Stomach (tissue), 4 donors: ENCODE data around the gene FER1L5.

Experiments
- EP300 ChIP-seq: sonication (generic); formaldehyde crosslinking; IDR thresholded peaks from one replicate; pipeline ENCODE4 v1.6.1; 2017; ENCODE audit warnings: antibody characterized with exemption
- POLR2A ChIP-seq, 4 donors: fragments of 450-650 bp; IDR thresholded peaks; one replicate each; pipeline ENCODE4 v1.6.1; 2016; ENCODE audit warnings: antibody characterized with exemption in 4 of 4, control low read depth in 2 of 4, mild to moderate bottlenecking in 1 of 4, moderate library complexity in 1 of 4
- POLR2AphosphoS5 ChIP-seq, 3 donors: sonication (generic); formaldehyde crosslinking; IDR thresholded peaks; one replicate each; pipeline ENCODE4 v1.6.1; 2016; ENCODE audit warnings: antibody characterized with exemption in 3 of 3
- TF ChIP-seq, protein P1 (sequence below), 7 experiments: fragments of 450-650 bp in 4 of 7; fragments of 200-600 bp in 3 of 7; sonication (generic) in 3 of 7; IDR thresholded peaks; one replicate each; pipeline ENCODE4 v1.5.1; 2016 to 2019; ENCODE audit warnings: antibody characterized with exemption in 7 of 7, control low read depth in 2 of 7, mild to moderate bottlenecking in 1 of 7

DNA sequence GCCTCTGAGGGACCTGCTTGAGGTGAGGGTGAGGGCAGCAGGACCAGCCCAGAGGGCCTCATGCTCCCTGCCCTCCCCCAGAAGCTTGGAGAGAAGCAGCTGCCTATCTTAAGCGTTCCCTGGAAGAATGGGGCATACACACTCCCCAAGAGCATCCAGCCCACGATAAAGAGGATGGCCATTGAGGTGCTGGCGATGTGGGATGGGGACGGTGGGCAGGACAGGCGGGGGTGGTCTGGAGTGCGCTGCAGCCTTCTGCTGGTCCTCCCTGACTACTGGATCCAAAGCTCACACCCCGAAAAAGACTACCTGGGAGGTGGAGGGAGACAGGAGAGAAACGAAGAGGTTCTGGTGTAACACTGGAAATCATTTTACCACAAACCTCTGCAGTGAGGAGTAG, 51.7 kb downstream of the FER1L5 start:
- TF ChIP-seq, protein P1, sequence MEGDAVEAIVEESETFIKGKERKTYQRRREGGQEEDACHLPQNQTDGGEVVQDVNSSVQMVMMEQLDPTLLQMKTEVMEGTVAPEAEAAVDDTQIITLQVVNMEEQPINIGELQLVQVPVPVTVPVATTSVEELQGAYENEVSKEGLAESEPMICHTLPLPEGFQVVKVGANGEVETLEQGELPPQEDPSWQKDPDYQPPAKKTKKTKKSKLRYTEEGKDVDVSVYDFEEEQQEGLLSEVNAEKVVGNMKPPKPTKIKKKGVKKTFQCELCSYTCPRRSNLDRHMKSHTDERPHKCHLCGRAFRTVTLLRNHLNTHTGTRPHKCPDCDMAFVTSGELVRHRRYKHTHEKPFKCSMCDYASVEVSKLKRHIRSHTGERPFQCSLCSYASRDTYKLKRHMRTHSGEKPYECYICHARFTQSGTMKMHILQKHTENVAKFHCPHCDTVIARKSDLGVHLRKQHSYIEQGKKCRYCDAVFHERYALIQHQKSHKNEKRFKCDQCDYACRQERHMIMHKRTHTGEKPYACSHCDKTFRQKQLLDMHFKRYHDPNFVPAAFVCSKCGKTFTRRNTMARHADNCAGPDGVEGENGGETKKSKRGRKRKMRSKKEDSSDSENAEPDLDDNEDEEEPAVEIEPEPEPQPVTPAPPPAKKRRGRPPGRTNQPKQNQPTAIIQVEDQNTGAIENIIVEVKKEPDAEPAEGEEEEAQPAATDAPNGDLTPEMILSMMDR (IDR thresholded peaks at IDR 0.05) = no peak
- TF ChIP-seq POLR2A (IDR thresholded peaks at IDR 0.05) = no peak
- no peak for TF ChIP-seq POLR2AphosphoS5 (IDR thresholded peaks at IDR 0.05)
- TF ChIP-seq EP300 = no peak
